ENCODE measurements around the gene PTPN1. TPM values are rescaled to one million over a fixed set of nuclear protein-coding genes. Genes with fewer than 3 reads are reported as not detected.

PTPN1 gene
- total and polyA plus RNA-seq, 2 of the 13 experiments (the other 11 are each of a cell fraction or from before 2014, with no cell fraction given): 17.7 to 37.2 TPM

DNA sequence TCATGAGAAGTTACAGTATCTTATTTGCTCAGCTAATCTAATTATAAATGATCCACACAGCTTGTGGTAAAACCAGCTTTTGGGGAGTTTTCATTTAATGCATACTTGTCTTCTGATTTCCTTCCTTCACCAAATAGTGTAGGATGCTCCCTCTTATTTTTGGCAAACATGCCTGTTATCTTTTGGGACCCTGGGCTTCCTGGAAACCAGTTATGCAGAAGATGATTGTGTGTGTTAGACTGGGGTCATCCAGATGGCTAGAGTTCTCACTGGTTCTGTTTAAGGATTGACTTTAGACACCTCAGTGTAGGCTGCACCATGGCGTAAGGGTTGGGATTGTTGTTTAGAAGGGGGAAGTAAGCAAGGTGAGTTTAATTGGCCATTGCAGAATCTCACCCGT lies 61.3 kb downstream of the PTPN1 start:
- Histone ChIP-seq H3K4me1 (ENCODE audit: insufficient read depth, low read length) (peaks cover 8% of the 10 kb centered on the region), H4K20me1 (ENCODE audit: insufficient read depth, low read length) (no peaks in the 10 kb centered on the region), H3K27me3 (ENCODE audit: control insufficient read depth in 1 of 2, insufficient read depth in 2 of 2, low read length in 2 of 2) (no peaks in the 10 kb centered on the region), H3K4me2 (ENCODE audit: low read depth, low read length) (no peak overlapping the region), H3K27ac (ENCODE audit: extremely low read length, insufficient read depth, low read length) (no peak overlapping the region), H3K9me3 (ENCODE audit: low read length) (no peaks in the 10 kb centered on the region), H2AFZ (ENCODE audit: low read length) (no peak overlapping the region), H3K9ac (ENCODE audit: insufficient read depth, low read depth, low read length) (no peak overlapping the region), H3K4me3 (replicated peaks in 1 of 3; ENCODE audit: insufficient read depth in 1 of 3, low read depth in 2 of 3, low read length in 3 of 3) (no peak overlapping the region), H3K36me3 (replicated peaks in 1 of 2; ENCODE audit: control insufficient read depth in 1 of 2, insufficient read depth in 2 of 2, low read length in 2 of 2) (peaks cover 33 to 80% of the 10 kb centered on the region in 2 experiments), H3K79me2 (ENCODE audit: insufficient read depth, low read length) (no peaks in the 10 kb centered on the region)
- ChIA-PET POLR2A (interaction anchor here (2.8 kb wide), 1 partner anchor 383 kb away, joined by 7 read pairs; no protein-coding TSS in a partner anchor), CTCF (ENCODE audit: low intra/inter-chr PET ratio, low total read pairs) (interaction anchor here (1.0 to 1.6 kb wide), 3 partner anchors 8 to 386 kb away, joined by 4 to 5 read pairs (median 4); no protein-coding TSS in a partner anchor)
- no TSS peak for BruUV-seq (replicated peaks)
- in situ Hi-C loops (cut with HindIII; ENCODE audit: extremely low pct_ligation_motif_present, low pct_unique_long_range_greater_than_20kb) (loop anchor here (5.0 kb wide), 1 partner anchor 94 kb away; no protein-coding TSS in a partner anchor), intact Hi-C loops (cut with micrococcal nuclease; ENCODE audit: unreplicated experiment) (no loop called here)
- whole genome bisulfite sequencing (ENCODE audit: low lambda C conversion rate): 98% methylated on average over 2 of the region's 2 CpGs
- ATAC-seq (no peak), FAIRE-seq (peak; percentile 30), DNase-seq (ENCODE audit: low spot score) (no peak)
- no peak for TF ChIP-seq NKX3-1 (CRISPR knock-in tag; IDR thresholded peaks at IDR 0.05)
- no peak for TF ChIP-seq TCF7 (IDR thresholded peaks at IDR 0.05; ENCODE audit: low read depth)
- TF ChIP-seq FOSL1 (CRISPR knock-in tag; IDR thresholded peaks at IDR 0.05; ENCODE audit: borderline replicate concordance): no peak
- no peak for TF ChIP-seq SYNCRIP (IDR thresholded peaks at IDR 0.05; ENCODE audit: insufficient read depth, low read depth, low read length)
- TF ChIP-seq ZSCAN30 (CRISPR knock-in tag; IDR thresholded peaks at IDR 0.05): no peak
- TF ChIP-seq, protein P1, sequence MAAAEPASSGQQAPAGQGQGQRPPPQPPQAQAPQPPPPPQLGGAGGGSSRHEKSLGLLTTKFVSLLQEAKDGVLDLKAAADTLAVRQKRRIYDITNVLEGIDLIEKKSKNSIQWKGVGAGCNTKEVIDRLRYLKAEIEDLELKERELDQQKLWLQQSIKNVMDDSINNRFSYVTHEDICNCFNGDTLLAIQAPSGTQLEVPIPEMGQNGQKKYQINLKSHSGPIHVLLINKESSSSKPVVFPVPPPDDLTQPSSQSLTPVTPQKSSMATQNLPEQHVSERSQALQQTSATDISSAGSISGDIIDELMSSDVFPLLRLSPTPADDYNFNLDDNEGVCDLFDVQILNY (CRISPR knock-in tag; conservative IDR thresholded peaks at IDR 0.05): no peak
- TF ChIP-seq, protein P2, sequence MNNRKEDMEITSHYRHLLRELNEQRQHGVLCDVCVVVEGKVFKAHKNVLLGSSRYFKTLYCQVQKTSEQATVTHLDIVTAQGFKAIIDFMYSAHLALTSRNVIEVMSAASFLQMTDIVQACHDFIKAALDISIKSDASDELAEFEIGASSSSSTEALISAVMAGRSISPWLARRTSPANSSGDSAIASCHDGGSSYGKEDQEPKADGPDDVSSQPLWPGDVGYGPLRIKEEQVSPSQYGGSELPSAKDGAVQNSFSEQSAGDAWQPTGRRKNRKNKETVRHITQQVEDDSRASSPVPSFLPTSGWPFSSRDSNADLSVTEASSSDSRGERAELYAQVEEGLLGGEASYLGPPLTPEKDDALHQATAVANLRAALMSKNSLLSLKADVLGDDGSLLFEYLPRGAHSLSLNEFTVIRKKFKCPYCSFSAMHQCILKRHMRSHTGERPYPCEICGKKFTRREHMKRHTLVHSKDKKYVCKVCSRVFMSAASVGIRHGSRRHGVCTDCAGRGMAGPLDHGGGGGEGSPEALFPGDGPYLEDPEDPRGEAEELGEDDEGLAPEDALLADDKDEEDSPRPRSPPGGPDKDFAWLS (CRISPR knock-in tag; IDR thresholded peaks at IDR 0.05; ENCODE audit: borderline replicate concordance): no peak
- no peak for TF ChIP-seq DPF2 (CRISPR knock-in tag; IDR thresholded peaks at IDR 0.05; ENCODE audit: borderline replicate concordance, low read depth)
- TF ChIP-seq, protein P3, sequence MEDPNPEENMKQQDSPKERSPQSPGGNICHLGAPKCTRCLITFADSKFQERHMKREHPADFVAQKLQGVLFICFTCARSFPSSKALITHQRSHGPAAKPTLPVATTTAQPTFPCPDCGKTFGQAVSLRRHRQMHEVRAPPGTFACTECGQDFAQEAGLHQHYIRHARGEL (CRISPR knock-in tag; IDR thresholded peaks at IDR 0.05): no peak
- no peak for TF ChIP-seq HMG20A (CRISPR knock-in tag; IDR thresholded peaks at IDR 0.05; ENCODE audit: borderline replicate concordance)
- TF ChIP-seq FOXM1 (CRISPR knock-in tag; IDR thresholded peaks at IDR 0.05): no peak
- TF ChIP-seq, protein P4, sequence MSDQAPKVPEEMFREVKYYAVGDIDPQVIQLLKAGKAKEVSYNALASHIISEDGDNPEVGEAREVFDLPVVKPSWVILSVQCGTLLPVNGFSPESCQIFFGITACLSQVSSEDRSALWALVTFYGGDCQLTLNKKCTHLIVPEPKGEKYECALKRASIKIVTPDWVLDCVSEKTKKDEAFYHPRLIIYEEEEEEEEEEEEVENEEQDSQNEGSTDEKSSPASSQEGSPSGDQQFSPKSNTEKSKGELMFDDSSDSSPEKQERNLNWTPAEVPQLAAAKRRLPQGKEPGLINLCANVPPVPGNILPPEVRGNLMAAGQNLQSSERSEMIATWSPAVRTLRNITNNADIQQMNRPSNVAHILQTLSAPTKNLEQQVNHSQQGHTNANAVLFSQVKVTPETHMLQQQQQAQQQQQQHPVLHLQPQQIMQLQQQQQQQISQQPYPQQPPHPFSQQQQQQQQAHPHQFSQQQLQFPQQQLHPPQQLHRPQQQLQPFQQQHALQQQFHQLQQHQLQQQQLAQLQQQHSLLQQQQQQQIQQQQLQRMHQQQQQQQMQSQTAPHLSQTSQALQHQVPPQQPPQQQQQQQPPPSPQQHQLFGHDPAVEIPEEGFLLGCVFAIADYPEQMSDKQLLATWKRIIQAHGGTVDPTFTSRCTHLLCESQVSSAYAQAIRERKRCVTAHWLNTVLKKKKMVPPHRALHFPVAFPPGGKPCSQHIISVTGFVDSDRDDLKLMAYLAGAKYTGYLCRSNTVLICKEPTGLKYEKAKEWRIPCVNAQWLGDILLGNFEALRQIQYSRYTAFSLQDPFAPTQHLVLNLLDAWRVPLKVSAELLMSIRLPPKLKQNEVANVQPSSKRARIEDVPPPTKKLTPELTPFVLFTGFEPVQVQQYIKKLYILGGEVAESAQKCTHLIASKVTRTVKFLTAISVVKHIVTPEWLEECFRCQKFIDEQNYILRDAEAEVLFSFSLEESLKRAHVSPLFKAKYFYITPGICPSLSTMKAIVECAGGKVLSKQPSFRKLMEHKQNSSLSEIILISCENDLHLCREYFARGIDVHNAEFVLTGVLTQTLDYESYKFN (CRISPR knock-in tag; conservative IDR thresholded peaks at IDR 0.05): no peak
- no peak for TF ChIP-seq MXD4 (CRISPR knock-in tag; IDR thresholded peaks at IDR 0.05)
- TF ChIP-seq, protein P5, sequence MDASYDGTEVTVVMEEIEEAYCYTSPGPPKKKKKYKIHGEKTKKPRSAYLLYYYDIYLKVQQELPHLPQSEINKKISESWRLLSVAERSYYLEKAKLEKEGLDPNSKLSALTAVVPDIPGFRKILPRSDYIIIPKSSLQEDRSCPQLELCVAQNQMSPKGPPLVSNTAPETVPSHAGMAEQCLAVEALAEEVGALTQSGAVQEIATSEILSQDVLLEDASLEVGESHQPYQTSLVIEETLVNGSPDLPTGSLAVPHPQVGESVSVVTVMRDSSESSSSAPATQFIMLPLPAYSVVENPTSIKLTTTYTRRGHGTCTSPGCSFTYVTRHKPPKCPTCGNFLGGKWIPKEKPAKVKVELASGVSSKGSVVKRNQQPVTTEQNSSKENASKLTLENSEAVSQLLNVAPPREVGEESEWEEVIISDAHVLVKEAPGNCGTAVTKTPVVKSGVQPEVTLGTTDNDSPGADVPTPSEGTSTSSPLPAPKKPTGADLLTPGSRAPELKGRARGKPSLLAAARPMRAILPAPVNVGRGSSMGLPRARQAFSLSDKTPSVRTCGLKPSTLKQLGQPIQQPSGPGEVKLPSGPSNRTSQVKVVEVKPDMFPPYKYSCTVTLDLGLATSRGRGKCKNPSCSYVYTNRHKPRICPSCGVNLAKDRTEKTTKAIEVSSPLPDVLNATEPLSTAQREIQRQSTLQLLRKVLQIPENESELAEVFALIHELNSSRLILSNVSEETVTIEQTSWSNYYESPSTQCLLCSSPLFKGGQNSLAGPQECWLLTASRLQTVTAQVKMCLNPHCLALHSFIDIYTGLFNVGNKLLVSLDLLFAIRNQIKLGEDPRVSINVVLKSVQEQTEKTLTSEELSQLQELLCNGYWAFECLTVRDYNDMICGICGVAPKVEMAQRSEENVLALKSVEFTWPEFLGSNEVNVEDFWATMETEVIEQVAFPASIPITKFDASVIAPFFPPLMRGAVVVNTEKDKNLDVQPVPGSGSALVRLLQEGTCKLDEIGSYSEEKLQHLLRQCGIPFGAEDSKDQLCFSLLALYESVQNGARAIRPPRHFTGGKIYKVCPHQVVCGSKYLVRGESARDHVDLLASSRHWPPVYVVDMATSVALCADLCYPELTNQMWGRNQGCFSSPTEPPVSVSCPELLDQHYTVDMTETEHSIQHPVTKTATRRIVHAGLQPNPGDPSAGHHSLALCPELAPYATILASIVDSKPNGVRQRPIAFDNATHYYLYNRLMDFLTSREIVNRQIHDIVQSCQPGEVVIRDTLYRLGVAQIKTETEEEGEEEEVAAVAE (CRISPR knock-in tag; IDR thresholded peaks at IDR 0.05; ENCODE audit: borderline replicate concordance): no peak
